Keratinocyte (primary cell): ENCODE data around the gene CDCA4. TPM values are rescaled to one million over a fixed set of nuclear protein-coding genes. Genes with fewer than 3 reads are reported as not detected.
"Not testable (repeated sequence)": the region's sequence is repeated elsewhere in the genome, so short reads cannot be mapped to it uniquely, and the experiment has no call there.

Experiments used
- DNase-seq: peaks from one replicate; pipeline ENCODE4 v3.0.0-alpha.2; 2011; ENCODE audit warnings: low read depth, missing footprints, low spot score
- FAIRE-seq: peaks from 2 replicates; lab custom pipeline; 2011; peaks lifted over from hg19 to GRCh38; lab: Jason Lieb, UNC
- H2AFZ ChIP-seq: 2 replicates; pipeline ENCODE4 v1.6.0; 2012; ENCODE audit warnings: low read length, control low read depth, inconsistent platforms; ENCODE audit not compliant: control insufficient read depth
- H3K27ac ChIP-seq: 2 replicates; pipeline ENCODE4 v1.5.1; 2011; ENCODE audit warnings: low read length; ENCODE audit not compliant: control insufficient read depth, insufficient read depth
- H3K27me3 ChIP-seq: 3 replicates; pipeline ENCODE4 v1.6.0; 2011; ENCODE audit warnings: low read length; ENCODE audit not compliant: control insufficient read depth, insufficient read depth; ENCODE audit errors: extremely low read depth
- H3K36me3 ChIP-seq, 2 experiments: 2 replicates in 1 of 2; 3 replicates in 1 of 2; pipeline ENCODE4 v1.5.1; 2011; ENCODE audit warnings: low read length in 2 of 2, mild to moderate bottlenecking in 1 of 2; ENCODE audit not compliant: control insufficient read depth in 2 of 2, insufficient read depth in 2 of 2; ENCODE audit errors: extremely low read depth in 1 of 2
- H3K4me1 ChIP-seq: 3 replicates; pipeline ENCODE4 v1.5.1; 2011; ENCODE audit warnings: low read length; ENCODE audit not compliant: control insufficient read depth, insufficient read depth; ENCODE audit errors: extremely low read depth
- H3K4me2 ChIP-seq: 3 replicates; pipeline ENCODE4 v1.6.0; 2011; ENCODE audit warnings: low read depth, low read length; ENCODE audit not compliant: control insufficient read depth, insufficient read depth; ENCODE audit errors: extremely low read depth
- H3K4me3 ChIP-seq, 3 experiments: fragments of 200-600 bp in 1 of 3; sonication (generic) in 1 of 3; 2 replicates in 2 of 3; 3 replicates in 1 of 3; pipeline ENCODE4 v1.5.1; 2011 to 2016; ENCODE audit warnings: low read length in 3 of 3, mild to moderate bottlenecking in 3 of 3, control low read depth in 2 of 3, inconsistent platforms in 1 of 3, low read depth in 1 of 3, mixed read lengths in 1 of 3, mixed run types in 1 of 3, moderate library complexity in 1 of 3; ENCODE audit not compliant: control insufficient read depth in 2 of 3, insufficient read depth in 2 of 3; ENCODE audit errors: extremely low read depth in 1 of 3
- H3K79me2 ChIP-seq: 2 replicates; pipeline ENCODE4 v1.6.0; 2012; ENCODE audit warnings: low read length; ENCODE audit not compliant: control insufficient read depth, insufficient read depth
- H3K9ac ChIP-seq: 3 replicates; pipeline ENCODE4 v1.6.0; 2011; ENCODE audit warnings: low read length; ENCODE audit not compliant: control insufficient read depth, insufficient read depth; ENCODE audit errors: extremely low read depth
- H3K9me1 ChIP-seq: 3 replicates; pipeline ENCODE4 v1.6.0; 2011; ENCODE audit warnings: low read length; ENCODE audit not compliant: control insufficient read depth, insufficient read depth; ENCODE audit errors: extremely low read depth
- H3K9me3 ChIP-seq: 2 replicates; pipeline ENCODE4 v1.5.1; 2012; ENCODE audit warnings: low read depth, low read length; ENCODE audit not compliant: control insufficient read depth
- H4K20me1 ChIP-seq: 3 replicates; pipeline ENCODE4 v1.6.0; 2011; ENCODE audit warnings: low read length; ENCODE audit not compliant: control insufficient read depth, insufficient read depth; ENCODE audit errors: extremely low read depth
- CTCF ChIP-seq, 3 experiments: IDR thresholded peaks in 1 of 3; conservative IDR thresholded peaks in 1 of 3; optimal IDR thresholded peaks in 1 of 3; 2 replicates in 2 of 3; 3 replicates in 1 of 3; pipeline versions ENCODE3 to v1.5.1; 2011; ENCODE audit warnings: low read length in 3 of 3, mild to moderate bottlenecking in 3 of 3, moderate library complexity in 2 of 3, control low read depth in 1 of 3, inconsistent platforms in 1 of 3; ENCODE audit not compliant: insufficient read depth in 2 of 3; ENCODE audit errors: extremely low read depth in 1 of 3
- EZH2 ChIP-seq: IDR thresholded peaks from one replicate; pipeline ENCODE4 v1.6.1; 2012; ENCODE audit warnings: inconsistent platforms, mild to moderate bottlenecking, low read length, moderate library complexity
- dilution Hi-C: fragments of 300-500 bp; cut with MboI; formaldehyde crosslinking; loops from one replicate; pipeline ENCODE4 v1.7.0; 2020; ENCODE audit warnings: low sequenced_read_pairs; ENCODE audit not compliant: extremely low pct_ligation_motif_present
- polyA plus RNA-seq, 5 experiments: library from polyadenylated mRNA; depleted of rRNA in 3 of 5; stranded (reverse) in 3 of 5; stranded (forward) in 1 of 5; unstranded in 1 of 5; fragments of >200 nt; gene quantifications; 1 replicate in 1 of 5; 2 replicates in 3 of 5; 3 replicates in 1 of 5; pipeline versions ENCODE4 v1.2.1 to v1.2.3, GENCODE V29; 2011 to 2012; ENCODE audit warnings: missing spikeins in 2 of 5, low read depth in 1 of 5, low replicate concordance in 1 of 5

Gene CDCA4
- polyA plus RNA-seq, 1 donor (not counting 4 experiments of a cell fraction or from before 2014, with no cell fraction given), result 35.7 TPM

- H4K20me1 ChIP-seq, result no peaks in the 10 kb centered on the region
- no peak overlapping the region for H3K9ac ChIP-seq
- no peak overlapping the region for H3K27ac ChIP-seq
- H3K79me2 ChIP-seq, result peaks cover 5% of the 10 kb centered on the region
- H3K4me1 ChIP-seq, result peaks cover 15% of the 10 kb centered on the region
- no peaks in the 10 kb centered on the region for H3K9me3 ChIP-seq
- no peaks in the 10 kb centered on the region for H3K36me3 ChIP-seq
- no peak overlapping the region for H2AFZ ChIP-seq
- DNase-seq (no peak), FAIRE-seq (no peak)
- no peaks in the 10 kb centered on the region for H3K9me1 ChIP-seq
- no peaks in the 10 kb centered on the region for H3K27me3 ChIP-seq
- no peak for TF ChIP-seq CTCF (optimal IDR thresholded peaks at IDR 0.05 in 1 of 3, IDR thresholded peaks at IDR 0.05 in 1 of 3, conservative IDR thresholded peaks at IDR 0.05 in 1 of 3; ENCODE audit: extremely low read depth in 1 of 3, insufficient read depth in 2 of 3, low read length in 3 of 3)
- no peak for TF ChIP-seq EZH2
- peak overlapping the region; percentile 93 for H3K4me2 ChIP-seq
- dilution Hi-C loops, result no loop called here
- H3K4me3 ChIP-seq, result peak overlapping the region in 2 of 3 experiments; percentile 21 to 48
Observed at GRCh38 chr14:105034315-105035039, 13.6 kb upstream of the CDCA4 start.

- H3K27me3 ChIP-seq, H3K79me2 ChIP-seq, DNase-seq, H3K9me3 ChIP-seq, H3K9me1 ChIP-seq, FAIRE-seq, dilution Hi-C loops, H2AFZ ChIP-seq, H3K36me3 ChIP-seq, H4K20me1 ChIP-seq: not testable (repeated sequence)
- Histone ChIP-seq H3K4me2 (peak overlapping the region; percentile 93), H3K4me3 (peak overlapping the region; percentile 48 to 81 (median 59)), H3K27ac (peak overlapping the region; percentile 80), H3K4me1 (peaks cover 16% of the 10 kb centered on the region), H3K9ac (peak overlapping the region; percentile 81)
Observed at GRCh38 chr14:105033412-105033900, 12.6 kb upstream of the CDCA4 start.

DNA sequence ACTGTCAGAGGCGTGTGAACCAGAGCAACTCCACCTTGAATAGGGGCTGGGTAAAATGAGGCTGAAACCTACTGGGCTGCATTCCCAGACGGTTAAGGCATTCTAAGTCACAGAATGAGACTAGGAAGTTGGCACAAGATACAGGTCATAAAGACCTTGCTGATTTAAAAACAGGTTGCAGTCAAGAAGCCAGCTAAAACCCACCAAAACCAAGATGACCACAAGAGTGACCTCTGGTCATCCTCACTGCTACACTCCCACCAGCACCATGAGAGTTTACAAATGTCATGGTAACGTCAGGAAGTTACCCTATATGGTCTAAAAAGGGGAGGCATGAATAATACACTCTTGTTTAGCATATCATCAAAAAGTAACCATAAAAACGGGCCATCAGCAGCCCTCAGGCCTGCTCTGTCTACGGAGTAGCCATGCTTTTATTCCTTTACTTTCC, 11.6 kb upstream of the CDCA4 start:
- H3K4me1 ChIP-seq, result peaks cover 26% of the 10 kb centered on the region
- peak overlapping the region; percentile 81 for H3K9ac ChIP-seq
- H2AFZ ChIP-seq, H3K9me3 ChIP-seq, DNase-seq, H3K79me2 ChIP-seq, H4K20me1 ChIP-seq, H3K27me3 ChIP-seq, H3K9me1 ChIP-seq, H3K36me3 ChIP-seq, FAIRE-seq, dilution Hi-C loops: not testable (repeated sequence)
- peak overlapping the region; percentile 48 to 81 (median 59) for H3K4me3 ChIP-seq
- H3K27ac ChIP-seq, result peak overlapping the region; percentile 80
- H3K4me2 ChIP-seq, result peak overlapping the region; percentile 93
